GM18507 (cell line): ENCODE data around the gene ST3GAL3.

ENCODE experiments used
- DNase-seq: peaks from one replicate; pipeline ENCODE4 v3.0.0; 2011; ENCODE audit warnings: low read depth; ENCODE audit not compliant: insufficient read length; ENCODE audit errors: extremely low spot score
- FAIRE-seq: peaks from 2 replicates; lab custom pipeline; 2011; peaks lifted over from hg19 to GRCh38; lab: Jason Lieb, UNC

The ST3GAL3 gene, protein sequence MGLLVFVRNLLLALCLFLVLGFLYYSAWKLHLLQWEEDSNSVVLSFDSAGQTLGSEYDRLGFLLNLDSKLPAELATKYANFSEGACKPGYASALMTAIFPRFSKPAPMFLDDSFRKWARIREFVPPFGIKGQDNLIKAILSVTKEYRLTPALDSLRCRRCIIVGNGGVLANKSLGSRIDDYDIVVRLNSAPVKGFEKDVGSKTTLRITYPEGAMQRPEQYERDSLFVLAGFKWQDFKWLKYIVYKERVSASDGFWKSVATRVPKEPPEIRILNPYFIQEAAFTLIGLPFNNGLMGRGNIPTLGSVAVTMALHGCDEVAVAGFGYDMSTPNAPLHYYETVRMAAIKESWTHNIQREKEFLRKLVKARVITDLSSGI

GRCh38 chr1:43707190-43708001 lies at the start of gene ST3GAL3:
Gene ST3GAL3, plus strand, starts transcription at chr1:43707536. Its CDS starts 28,727 bp downstream, at chr1:43736263.
- FAIRE-seq (peak; percentile 87), DNase-seq (peak; percentile 90)

DNA sequence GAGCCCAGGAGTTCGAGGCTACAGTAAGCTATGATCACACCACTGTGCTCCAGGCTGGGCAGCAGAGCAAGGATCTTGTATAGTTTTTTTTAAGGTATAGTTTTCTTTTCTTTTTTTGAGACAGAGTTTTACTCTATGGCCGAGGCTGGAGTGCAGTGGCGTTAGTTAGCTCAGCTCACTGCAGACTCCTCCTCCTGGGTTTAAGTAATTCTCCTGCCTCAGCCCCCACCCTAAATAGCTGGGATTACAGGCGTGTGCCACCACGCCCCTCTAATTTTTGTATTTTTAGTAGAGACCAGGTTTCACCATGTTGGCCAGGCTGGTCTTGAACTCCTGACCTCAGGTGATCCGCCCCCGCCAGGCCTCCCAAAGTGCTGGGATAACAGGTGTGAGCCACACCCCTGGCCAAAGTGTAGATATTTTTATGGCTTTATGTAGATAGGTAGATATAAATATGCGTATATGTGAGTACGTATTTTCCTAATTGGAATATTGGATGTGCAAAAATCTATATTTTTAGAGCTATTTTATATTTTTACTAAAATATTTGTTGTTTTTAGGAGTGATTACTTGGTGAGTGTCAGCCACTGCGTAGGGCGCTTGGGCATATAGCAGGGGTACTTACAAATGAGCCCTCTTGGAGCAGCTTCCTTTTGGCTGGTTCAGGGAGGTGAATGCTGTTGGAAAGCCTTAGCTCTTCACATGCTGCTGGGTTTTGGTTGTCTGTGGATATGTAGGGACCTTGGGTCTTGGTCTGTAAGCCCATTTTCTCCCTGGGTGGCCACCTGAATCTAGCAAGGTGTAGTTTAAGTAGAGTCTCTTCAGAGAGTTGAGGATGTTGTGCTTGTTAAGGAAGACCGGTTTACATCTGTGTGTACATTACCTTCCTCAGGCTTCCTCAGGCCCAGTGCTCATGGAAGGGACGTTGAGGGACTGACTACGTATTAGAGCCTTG lies 47.8 kb upstream of the ST3GAL3 start:
- DNase-seq: no peak
- no peak for FAIRE-seq

GRCh38 chr1:43660355-43660754 lies 47.0 kb upstream of the ST3GAL3 start:
- DNase-seq (no peak), FAIRE-seq (no peak)

- DNase-seq (no peak), FAIRE-seq (no peak)
Measured at GRCh38 chr1:43664369-43664768, 43.0 kb upstream of the ST3GAL3 start.

GRCh38 chr1:43666608-43667007 lies 40.7 kb upstream of the ST3GAL3 start:
- DNase-seq: no peak
- no peak for FAIRE-seq

DNA sequence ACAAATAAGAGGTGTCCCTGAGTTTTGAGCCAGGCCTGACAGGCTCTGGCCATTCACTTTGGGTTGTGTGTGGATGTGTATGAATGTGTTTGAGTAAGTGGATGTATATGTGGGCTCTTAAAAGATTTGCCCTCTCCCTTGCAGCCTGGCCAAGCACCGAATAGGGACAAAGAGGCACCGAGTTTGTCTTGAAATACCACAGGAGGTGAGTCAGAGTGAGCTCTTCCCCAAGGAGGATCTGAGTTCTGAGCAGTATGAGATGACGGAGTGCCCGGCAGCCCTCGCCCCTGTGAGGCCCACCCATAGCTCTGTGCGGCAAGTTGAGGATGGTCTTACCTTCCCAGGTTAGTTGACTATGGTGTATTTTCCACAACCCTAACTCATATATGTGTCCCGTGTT lies 38.4 kb upstream of the ST3GAL3 start:
- FAIRE-seq (no peak), DNase-seq (no peak)

- no peak for DNase-seq
- FAIRE-seq: no peak
Measured at GRCh38 chr1:43669878-43670277, 37.5 kb upstream of the ST3GAL3 start.

DNA sequence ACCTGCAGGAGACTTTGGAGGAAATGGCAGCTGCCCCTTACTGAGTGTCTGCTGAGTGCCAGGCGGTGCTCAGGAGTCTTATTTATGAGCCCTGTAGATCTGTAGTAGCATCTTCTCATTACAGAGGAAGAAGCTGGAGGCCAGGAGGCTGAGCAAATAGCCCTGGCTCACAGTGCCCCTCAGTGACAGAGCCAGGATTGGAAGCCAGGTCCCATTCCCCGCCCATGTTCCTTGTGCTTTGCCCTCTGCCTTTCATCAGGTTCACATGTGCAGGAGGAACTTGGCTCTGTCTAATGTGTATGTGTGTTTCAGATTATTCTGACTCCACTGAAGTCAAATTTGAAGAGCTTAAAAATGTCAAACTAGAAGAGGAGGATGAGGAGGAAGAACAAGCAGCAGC lies 36.1 kb upstream of the ST3GAL3 start:
- FAIRE-seq (no peak), DNase-seq (no peak)

GRCh38 chr1:43671626-43672330 lies 35.6 kb upstream of the ST3GAL3 start:
- no peak for DNase-seq
- no peak for FAIRE-seq

DNA sequence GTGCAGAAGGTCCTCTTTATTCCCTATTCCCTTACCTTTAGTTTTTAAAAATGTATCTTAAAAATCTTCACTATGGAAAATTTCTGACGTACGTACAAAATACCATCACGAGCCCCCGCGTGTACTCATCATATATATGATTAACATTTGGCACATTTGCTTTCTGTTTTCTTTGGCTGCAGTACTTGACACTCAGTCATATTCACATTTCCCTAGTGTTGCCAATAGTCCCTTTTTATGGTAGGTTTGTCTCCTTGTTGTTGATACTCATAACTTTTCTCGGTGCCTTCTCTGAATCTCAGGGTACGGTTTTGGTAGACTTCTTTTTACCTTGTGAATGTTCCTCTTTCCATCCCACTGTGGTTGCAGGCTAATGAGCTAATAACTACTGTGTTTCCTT lies 34.1 kb upstream of the ST3GAL3 start:
- no peak for FAIRE-seq
- no peak for DNase-seq

DNA sequence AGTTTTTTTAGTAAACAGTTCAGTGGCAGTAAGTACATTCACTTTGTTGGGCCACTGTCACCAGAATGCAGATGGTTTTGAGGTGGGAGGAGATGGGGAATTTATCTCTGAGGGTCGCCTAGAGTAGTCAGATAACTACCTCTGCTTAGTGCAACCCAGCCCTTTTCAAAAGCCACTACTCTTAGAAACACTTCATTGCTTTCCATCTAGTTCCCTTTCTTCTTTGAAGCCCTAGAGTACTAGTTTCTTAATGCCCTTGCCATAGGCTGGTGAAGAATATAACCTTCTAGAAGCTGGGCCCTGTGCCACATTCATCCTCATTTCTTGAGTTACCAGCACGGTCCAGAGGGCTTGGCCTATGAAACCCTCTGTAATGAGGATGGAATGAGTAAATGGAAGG lies 28.4 kb upstream of the ST3GAL3 start:
- FAIRE-seq (no peak), DNase-seq (no peak)

DNA sequence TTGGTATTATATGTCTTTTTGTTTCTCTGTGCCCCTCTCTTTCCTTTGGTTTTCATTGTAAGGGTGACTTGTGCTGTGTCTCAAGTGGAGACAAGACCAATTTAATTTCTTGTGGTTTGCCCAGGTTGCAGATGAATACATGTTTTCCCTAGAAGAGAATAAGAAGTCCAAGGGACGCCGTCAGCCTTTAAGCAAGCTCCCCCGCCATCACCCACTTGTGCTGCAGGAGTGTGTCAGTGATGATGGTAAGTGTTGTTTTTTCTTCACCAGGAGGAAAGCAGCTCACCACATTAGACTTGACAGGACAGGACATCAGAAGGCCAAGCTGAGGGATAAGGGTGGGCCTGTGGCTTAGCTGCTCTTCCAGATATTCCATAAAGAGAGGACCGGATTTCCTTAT lies 23.8 kb upstream of the ST3GAL3 start:
- DNase-seq (no peak), FAIRE-seq (no peak)

DNA sequence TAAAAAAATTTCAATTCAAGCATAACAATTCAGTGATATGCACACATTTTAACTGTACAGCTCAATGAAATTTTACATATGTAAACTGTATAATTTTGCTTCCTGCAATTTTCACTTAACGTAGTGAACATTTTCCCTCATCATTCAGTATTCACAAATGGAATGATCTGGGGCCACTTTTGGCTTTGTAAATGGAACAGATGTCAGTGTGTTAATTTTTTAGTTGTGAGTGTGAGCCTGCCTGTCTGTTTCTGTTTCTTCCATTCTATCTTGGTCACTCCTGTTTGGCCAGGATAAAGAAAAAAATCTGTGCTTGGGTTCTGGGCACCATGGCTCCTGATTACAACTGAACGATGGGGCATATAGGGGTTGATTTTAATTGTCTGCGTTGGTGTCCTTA lies 20.5 kb upstream of the ST3GAL3 start:
- FAIRE-seq (no peak), DNase-seq (no peak)

DNA sequence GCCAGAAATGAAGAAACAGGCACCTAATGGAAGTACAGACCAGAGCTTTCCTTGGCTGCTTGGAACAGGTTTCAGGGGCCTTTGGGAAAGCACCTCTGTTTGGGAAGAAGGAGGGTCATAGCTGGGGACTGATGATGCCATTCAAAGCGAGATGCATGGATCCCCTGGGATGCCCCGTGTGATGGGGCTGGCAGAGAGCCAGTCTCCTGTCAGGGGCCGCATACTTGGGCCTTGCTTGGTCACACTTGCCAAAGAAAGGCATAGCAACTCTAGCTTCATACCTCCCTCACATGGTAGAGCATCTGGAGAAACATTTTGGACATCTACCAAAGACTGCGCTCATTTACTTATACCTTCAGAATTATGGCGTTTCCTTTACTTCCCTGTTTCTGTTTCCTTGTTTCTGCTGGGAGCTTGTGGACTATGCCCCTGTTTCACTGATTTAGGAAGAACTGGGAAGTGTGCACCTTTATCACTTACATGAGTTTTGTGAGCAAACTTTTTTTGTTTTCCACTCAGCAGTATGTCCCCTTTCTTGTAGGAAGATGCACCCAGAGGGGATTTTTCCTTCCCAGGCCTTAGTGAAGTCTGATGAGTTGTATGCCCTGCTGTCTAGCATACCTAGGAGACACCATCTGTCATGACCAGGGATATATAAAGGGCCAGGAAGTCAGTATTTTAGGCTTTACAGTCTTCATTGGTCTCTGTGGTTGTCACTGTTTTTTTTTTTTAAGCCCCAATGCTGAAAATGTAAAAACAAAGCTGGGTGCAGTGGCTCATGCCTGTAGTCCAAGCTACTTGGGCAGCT lies 19.8 kb upstream of the ST3GAL3 start:
- DNase-seq: no peak
- no peak for FAIRE-seq

DNA sequence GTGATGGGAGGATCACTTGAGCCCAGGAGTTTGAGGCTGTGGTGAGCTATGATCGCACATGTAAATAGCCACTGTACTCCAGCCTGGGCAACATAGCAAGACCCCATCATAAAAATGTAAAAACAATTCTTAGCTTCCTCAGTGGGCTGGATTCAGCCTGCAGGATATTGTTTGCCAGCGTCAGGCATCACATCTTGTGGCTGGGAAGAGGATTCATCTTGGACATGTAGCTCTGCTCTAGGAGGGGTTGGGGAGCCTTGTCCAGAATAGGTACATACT lies 19.3 kb upstream of the ST3GAL3 start:
- DNase-seq: no peak
- FAIRE-seq: no peak

DNA sequence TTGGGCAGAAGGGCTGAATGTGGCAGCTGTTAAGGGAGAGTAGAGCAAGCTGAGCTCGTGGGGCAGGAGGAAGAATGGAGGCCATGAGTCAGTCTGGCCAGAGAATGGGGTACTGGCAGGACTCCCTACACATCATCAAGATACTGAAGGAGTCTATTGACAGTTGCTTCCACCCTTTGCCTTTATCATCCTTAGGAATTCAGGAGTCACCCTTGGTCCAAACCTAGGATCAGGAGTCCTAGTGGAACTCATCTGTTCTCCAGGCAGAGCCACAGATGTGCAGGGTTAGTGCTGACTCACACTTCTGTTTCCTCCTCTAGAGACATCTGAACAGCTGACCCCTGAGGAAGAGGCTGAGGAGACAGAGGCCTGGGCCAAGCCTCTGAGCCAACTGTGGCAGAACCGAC lies 18.7 kb upstream of the ST3GAL3 start:
- FAIRE-seq: no peak
- no peak for DNase-seq

GRCh38 chr1:43689289-43689688 lies 18.0 kb upstream of the ST3GAL3 start:
- FAIRE-seq: no peak

DNA sequence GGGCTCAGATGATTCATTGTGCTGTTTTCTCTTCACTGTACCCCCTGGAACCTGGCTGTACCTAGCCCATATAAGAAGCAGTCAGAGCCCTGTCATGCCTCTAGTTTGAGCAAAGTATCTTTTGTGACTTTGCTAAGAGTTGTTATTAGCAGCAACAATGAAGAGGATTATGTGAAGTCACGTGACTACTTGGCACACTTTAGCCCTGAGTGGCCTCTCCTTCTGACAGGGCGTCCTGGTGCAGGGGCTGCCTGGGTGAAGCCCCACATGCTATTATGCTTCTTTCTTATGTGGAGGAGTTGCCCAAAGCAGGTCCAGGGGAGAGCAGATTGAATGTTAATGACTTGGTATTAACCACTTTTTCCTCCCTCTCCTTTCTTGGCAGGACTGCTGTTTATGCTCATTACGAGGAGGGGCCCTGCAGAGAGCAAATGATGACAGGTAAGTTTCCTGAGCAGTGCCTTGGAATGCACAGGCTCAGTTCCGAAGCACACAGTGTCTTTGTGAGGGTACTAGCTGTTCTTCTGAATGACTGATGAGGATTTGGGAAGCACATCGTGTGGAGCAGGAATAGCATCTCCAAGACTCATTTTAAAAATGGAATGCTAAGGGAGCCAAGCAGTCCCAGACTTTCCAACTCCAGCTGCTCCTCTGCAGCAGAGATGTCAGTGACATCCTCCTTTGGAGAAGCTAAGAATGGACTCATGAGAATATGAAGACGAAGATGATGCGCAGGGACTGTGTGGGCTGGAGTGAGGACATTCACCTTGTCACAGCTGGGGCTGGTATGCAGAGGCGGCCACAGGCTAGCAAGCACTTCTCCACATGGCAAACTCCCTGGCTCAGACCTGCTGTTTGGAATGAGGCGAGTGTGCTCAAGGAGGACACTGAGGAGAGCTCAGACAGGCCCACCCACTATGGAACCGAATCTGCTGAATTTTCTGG lies 15.2 kb upstream of the ST3GAL3 start:
- FAIRE-seq (no peak), DNase-seq (no peak)

More at GRCh38 chr1:43689289-43689688, 18.0 kb upstream of the ST3GAL3 start:
- no peak for DNase-seq
